ENCODE data around the gene FGD2.

GRCh38 chr6:37051138-37052026, 45.9 kb downstream of the FGD2 start:
- TF ChIP-seq GATA2 (IDR thresholded peaks at IDR 0.05; ENCODE audit: low read depth, low read length), result no peak
- no peak for TF ChIP-seq GATA3 (IDR thresholded peaks at IDR 0.05; ENCODE audit: low read depth, low read length)
